Measurements from ENCODE around the gene DNAJC1.

GRCh38 chr10:21797533-21797932 lies 206.0 kb downstream of the DNAJC1 start:
- TF ChIP-seq CTCF (IDR thresholded peaks at IDR 0.05; ENCODE audit: insufficient read depth, low read depth, low read length) (no peak), EZH2 (IDR thresholded peaks at IDR 0.05; ENCODE audit: insufficient read depth, low read length) (no peak)

Measured in astrocyte (in vitro differentiated cells and primary cell).